Natural killer cell treated with Interleukin-12 subunit alpha and Interleukin-12 subunit beta and Interleukin-15 and Interleukin-18, amount 100 ng/mL, for 72 hours (primary cell): ENCODE measurements around the gene CELA2A. TPM values are rescaled to one million over a fixed set of nuclear protein-coding genes. Genes with fewer than 3 reads are reported as not detected.
"Not testable (repeated sequence)": the region's sequence is repeated elsewhere in the genome, so short reads cannot be mapped to it uniquely, and the experiment has no call there.

Experiments used
- ATAC-seq, 2 donors: fragments of 150-1000 bp; cut with Tn5 transposase in 1 of 2; sonication (Bioruptor Pico), chemical (Tn5 transposase) in 1 of 2; 2 replicates each; pipeline ENCODE4 v1.10.0; 2021
- DNase-seq: peaks from one replicate; pipeline ENCODE4 v3.0.0; 2022; ENCODE audit warnings: low spot score
- H3K27ac Mint-ChIP-seq, 2 donors: 1 replicate in 1 of 2; 2 replicates in 1 of 2; pipeline ENCODE4 v1.8.0; 2022; ENCODE audit warnings: mixed read lengths in 2 of 2, mild to moderate bottlenecking in 1 of 2, moderate library complexity in 1 of 2
- H3K27me3 Mint-ChIP-seq, 2 donors: 1 replicate in 1 of 2; 2 replicates in 1 of 2; pipeline ENCODE4 v1.8.0; 2022; ENCODE audit warnings: mixed read lengths in 2 of 2
- H3K36me3 Mint-ChIP-seq: one replicate; pipeline ENCODE4 v1.8.0; 2022; ENCODE audit warnings: mixed read lengths
- H3K4me1 Mint-ChIP-seq, 2 donors: 1 replicate in 1 of 2; 2 replicates in 1 of 2; pipeline ENCODE4 v1.8.0; 2022; ENCODE audit warnings: low read depth in 2 of 2, mixed read lengths in 2 of 2, mild to moderate bottlenecking in 1 of 2
- H3K4me3 Mint-ChIP-seq: one replicate; pipeline ENCODE4 v1.8.0; 2022; ENCODE audit warnings: mixed read lengths
- H3K9me3 Mint-ChIP-seq: 2 replicates; pipeline ENCODE4 v1.8.0; 2022; ENCODE audit warnings: mixed read lengths
- total RNA-seq, 2 donors: library from RNA; stranded (reverse); gene quantifications; one replicate each; pipeline ENCODE4 v1.2.3, GENCODE V29; 2022

Gene CELA2A
- total RNA-seq, 2 donors from 2014 or later: not detected

- not testable (repeated sequence) for H3K36me3 Mint-ChIP-seq, H3K9me3 Mint-ChIP-seq, DNase-seq, H3K4me3 Mint-ChIP-seq, H3K4me1 Mint-ChIP-seq, H3K27ac Mint-ChIP-seq, H3K27me3 Mint-ChIP-seq
- peak in 1 of 2 donors; percentile 67 for ATAC-seq
These were observed 34.5 kb downstream of the CELA2A start for GRCh38 chr1:15491010-15491409.

- Mint-ChIP-seq H3K27me3 (no peaks in the 10 kb centered on the region), H3K36me3 (no peaks in the 10 kb centered on the region), H3K4me3 (no peak overlapping the region), H3K27ac (no peak overlapping the region), H3K9me3 (no peaks in the 10 kb centered on the region), H3K4me1 (no peaks in the 10 kb centered on the region)
- ATAC-seq (no peak), DNase-seq (no peak)
These were observed 36.1 kb downstream of the CELA2A start for GRCh38 chr1:15492596-15492995.

DNA sequence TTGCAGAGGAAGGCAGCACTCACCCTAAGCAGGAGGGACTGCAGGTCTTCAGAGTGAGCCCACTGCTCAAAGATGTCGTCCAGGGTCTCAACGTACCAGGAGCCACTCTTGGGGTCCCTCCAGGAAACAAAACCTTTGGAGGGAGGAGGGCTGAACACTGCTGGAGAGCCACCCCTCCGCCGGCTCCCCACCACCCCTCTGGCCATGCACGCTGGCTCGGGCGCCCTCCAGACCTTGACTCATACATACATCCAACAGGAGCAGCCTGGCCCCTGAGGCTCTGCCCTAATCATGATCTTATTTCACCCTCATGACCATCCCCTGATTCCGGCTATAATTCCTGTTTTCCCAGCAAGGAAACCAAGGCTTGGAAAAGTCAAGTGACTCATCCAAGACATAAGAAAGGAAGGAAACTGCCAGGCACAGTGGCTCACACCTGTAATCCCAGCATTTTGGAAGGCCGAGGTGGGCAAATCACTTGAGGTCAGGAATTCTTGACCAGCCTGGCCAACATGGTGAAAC lies 37.4 kb downstream of the CELA2A start:
- Mint-ChIP-seq H3K4me1 (no peaks in the 10 kb centered on the region), H3K27ac (no peak overlapping the region), H3K4me3 (no peak overlapping the region), H3K36me3 (no peaks in the 10 kb centered on the region), H3K9me3 (no peaks in the 10 kb centered on the region), H3K27me3 (no peaks in the 10 kb centered on the region)
- ATAC-seq (no peak), DNase-seq (no peak)

DNA sequence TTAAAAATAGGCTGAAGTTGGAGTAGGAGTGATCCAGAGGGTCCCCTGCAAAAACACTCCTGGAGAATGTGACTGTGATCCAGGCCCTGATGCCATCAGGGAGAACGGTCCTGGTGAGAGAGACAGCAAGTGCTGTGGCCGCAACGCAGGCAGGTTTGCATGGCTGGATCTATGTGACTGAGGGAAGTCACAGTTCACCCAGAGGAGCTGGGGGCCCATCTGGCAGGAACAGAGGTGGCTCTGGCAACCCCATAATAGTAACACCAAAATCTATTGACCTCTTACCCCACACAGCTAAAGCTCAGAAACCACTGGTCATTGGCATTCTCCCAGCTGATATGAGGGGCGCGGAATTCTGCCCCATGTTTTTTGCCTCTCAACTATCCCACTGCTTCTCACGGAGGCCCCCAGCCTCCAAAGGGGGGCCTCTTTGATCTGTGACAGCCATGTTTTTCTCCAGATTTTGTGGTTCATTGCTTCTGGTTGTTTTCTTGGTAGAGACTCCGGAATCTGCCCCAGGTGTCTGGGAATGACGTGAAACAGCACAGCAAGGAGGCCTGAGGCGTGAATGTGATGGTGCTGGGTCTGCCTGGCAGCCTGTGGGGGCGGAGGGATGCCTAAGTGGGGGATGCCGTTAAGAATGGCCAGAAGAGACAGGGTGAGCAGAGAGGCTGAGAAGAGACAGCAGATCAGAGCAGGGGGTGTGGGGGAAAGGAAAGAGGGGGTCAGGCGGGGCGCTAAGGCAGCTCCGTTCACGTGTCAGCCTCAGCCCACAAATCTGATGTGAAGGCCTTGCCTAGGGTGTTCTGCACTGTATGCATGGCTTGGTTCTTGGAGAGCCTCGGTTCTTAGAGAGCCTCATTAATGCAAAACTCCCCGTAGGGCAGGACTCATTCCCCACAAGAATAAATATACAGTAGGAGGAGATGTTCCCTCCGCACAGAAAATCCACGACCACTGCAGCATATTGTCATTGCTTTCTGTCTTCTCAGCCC lies 43.9 kb downstream of the CELA2A start:
- H3K27ac Mint-ChIP-seq: no peak overlapping the region
- no peaks in the 10 kb centered on the region for H3K9me3 Mint-ChIP-seq
- no peaks in the 10 kb centered on the region for H3K27me3 Mint-ChIP-seq
- ATAC-seq: no peak
- no peak for DNase-seq
- no peak overlapping the region for H3K4me3 Mint-ChIP-seq
- no peaks in the 10 kb centered on the region for H3K36me3 Mint-ChIP-seq
- H3K4me1 Mint-ChIP-seq: no peaks in the 10 kb centered on the region

DNA sequence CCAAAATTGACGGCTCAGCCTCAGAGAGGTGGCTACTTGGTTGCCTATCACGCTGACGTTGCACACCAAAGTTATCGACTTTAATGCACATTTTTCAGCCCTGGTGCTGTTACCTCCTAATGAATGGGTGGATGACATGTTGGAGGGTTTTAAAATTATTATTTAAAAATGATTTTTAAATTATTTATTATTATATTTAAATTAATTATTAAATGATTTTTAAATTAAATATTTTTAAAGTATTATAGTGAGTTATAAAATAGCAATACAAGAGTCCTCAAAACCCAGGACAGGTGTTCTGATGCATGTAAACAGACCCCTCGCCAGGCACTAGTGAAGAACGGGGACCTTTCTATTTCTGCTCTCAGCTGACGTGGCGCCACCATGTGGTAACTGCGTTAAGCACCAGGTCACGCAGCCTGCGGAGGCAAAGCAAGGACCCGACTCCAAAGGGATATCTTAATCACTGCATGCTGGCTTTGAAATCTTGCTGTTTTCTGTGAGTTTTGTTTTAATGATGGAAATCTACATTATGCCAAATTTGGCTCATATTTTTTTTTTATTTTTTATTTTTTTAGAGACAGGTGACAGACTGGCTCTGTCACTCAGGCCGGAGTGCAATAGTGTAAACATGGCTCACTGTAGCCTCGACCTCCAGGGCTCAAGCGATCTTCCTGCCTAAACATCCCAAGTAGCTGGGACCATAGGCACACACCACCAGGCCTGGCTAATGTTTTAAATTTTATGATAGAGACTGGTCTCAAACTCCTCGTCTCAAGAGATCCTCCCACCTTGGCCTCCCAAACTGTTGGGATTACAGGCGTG lies 44.9 kb downstream of the CELA2A start:
- Mint-ChIP-seq H3K9me3 (no peaks in the 10 kb centered on the region), H3K27ac (no peak overlapping the region), H3K4me3 (no peak overlapping the region), H3K27me3 (no peaks in the 10 kb centered on the region), H3K36me3 (no peaks in the 10 kb centered on the region), H3K4me1 (no peaks in the 10 kb centered on the region)
- peak; percentile 58 to 59 for ATAC-seq
- DNase-seq: no peak

DNA sequence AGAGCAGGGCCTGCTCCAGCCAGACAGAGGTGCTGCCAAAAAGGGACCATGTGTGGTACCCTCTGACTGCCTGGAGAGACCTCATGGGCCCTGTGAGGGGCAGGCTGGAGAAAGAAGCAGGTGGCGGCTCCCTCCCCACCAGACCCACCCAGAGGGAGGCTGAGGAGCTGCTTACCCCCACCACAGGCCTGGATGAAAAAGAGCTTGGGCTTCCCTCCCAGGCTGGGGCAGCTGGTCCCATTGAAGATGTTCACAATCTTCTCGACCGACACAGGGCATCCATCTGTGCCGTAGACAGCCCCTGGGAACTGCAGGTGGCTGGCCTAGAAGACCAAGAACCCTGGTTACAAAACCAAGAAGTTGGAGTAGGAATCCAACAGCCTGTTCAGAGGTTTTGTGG lies 47.9 kb downstream of the CELA2A start:
- no peaks in the 10 kb centered on the region for H3K36me3 Mint-ChIP-seq
- H3K27me3 Mint-ChIP-seq: no peaks in the 10 kb centered on the region
- H3K4me1 Mint-ChIP-seq: no peaks in the 10 kb centered on the region
- no peak for DNase-seq
- no peak overlapping the region for H3K4me3 Mint-ChIP-seq
- no peak overlapping the region for H3K27ac Mint-ChIP-seq
- H3K9me3 Mint-ChIP-seq: no peaks in the 10 kb centered on the region
- no peak for ATAC-seq

DNA sequence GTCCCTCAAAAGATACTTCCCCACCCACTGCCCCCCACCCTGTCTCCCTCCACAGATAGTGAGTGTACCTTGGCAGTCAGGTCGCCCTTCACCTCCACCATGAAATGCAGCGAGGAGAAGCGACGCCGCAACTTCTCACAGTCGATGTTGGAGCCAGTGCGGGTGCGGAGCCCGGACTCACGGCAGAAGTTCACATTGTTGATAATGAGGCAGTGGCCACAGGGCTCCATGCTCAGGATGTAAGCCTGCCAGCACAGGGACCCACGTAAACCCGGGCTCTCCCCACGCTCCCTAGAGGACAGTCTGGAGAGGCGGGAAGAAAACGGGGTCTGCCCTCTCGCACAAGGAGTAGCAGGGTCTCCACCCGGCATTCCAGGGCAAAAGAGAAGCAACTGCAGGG lies 50.3 kb downstream of the CELA2A start:
- H3K27me3 Mint-ChIP-seq: no peaks in the 10 kb centered on the region
- ATAC-seq: no peak

DNA sequence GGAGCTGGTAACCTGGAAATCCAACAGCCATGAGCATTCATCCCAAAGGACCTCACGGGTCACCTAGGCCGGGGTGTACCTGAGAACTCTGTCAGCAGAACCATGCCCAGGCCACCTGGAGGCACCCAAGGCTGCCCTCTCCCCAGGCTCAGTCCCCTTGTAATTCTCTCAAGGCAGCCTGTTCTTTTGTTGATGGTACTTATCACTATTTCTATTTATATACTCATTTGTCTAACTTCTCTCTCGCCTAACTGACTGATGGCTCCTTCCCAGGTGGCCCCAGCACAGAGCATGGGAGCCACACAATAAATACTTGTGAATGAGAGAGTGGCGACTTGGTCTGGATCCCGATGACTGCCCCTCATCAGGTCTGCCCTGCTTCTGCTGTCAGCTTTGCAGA lies 50.7 kb downstream of the CELA2A start:
- ATAC-seq (no peak), DNase-seq (no peak)
- H3K27me3 Mint-ChIP-seq: no peaks in the 10 kb centered on the region
- no peak overlapping the region for H3K4me3 Mint-ChIP-seq
- no peaks in the 10 kb centered on the region for H3K9me3 Mint-ChIP-seq
- H3K27ac Mint-ChIP-seq: no peak overlapping the region
- H3K4me1 Mint-ChIP-seq: no peaks in the 10 kb centered on the region
- H3K36me3 Mint-ChIP-seq: no peaks in the 10 kb centered on the region

More for the DNA sequence above, 50.3 kb downstream of the CELA2A start:
- H3K27ac Mint-ChIP-seq: no peak overlapping the region
- no peak for DNase-seq
- no peaks in the 10 kb centered on the region for H3K9me3 Mint-ChIP-seq
- H3K36me3 Mint-ChIP-seq: no peaks in the 10 kb centered on the region
- H3K4me3 Mint-ChIP-seq: no peak overlapping the region
- H3K4me1 Mint-ChIP-seq: no peaks in the 10 kb centered on the region

DNA sequence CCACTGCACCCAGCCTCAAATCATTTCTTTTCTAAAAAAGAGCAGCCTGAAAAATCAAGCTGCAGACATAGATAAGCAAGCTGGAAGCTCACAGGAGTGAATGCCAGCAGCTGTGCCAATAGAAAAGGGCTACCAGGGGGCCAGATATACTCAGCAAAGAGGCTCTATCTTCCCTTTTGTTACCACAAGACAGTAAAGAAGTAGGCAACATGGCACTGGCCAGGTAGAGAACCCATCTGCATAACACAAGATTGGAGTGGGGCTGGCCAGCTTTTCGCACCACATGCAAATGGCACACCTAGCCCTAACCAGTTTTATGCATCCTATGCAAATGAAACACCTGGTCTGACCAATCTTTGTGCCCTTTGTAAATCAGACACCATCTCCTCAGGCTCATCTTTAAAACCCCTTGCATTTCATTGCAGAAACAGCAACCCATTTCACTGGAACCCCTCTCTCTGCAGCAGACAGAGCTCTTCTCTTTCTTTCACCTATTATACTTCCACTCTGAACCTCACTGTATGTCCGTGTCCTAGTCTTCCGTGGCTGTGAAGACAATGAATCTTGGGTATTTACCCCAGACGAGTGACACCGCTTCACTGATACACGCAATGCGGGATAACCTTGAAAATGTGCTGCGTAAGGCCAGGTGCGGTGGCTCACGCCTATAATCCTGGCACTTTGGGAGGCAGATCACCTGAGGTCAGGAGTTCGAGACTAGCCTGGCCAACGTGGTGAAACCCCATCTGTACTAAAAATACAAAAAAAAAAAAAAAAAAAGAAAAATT lies 52.4 kb downstream of the CELA2A start:
- Mint-ChIP-seq H3K9me3 (no peaks in the 10 kb centered on the region), H3K4me1 (peaks cover under 1 to 2% of the 10 kb centered on the region in 2 donors), H3K36me3 (no peaks in the 10 kb centered on the region), H3K27me3 (no peaks in the 10 kb centered on the region), H3K4me3 (no peak overlapping the region), H3K27ac (no peak overlapping the region)
- DNase-seq (no peak), ATAC-seq (no peak)

DNA sequence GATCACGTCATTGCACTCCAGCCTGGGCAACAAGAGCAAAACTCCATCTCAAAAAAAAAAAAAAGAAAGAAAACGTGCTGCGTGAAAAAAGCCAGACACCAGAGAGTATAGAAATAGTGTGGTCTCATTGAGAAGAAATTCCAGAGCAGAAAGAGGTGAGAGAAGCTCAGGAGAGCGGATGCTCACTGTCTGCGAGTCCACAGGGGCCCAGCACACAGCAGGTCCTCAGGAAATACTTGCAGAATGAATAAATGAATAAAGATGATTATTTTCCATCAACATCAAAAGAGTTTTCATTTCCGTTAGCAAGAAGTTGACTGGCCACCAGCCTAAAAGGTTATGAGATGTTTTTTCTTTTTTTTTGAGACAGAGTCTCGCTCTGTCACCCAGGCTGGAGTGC lies 53.1 kb downstream of the CELA2A start:
- ATAC-seq (no peak), DNase-seq (no peak)
- Mint-ChIP-seq H3K27me3 (no peaks in the 10 kb centered on the region), H3K36me3 (no peaks in the 10 kb centered on the region), H3K27ac (no peak overlapping the region), H3K4me3 (no peak overlapping the region), H3K9me3 (no peaks in the 10 kb centered on the region), H3K4me1 (peaks cover 6 to 7% of the 10 kb centered on the region in 2 donors)

- peaks cover 12 to 15% of the 10 kb centered on the region in 2 donors for H3K4me1 Mint-ChIP-seq
- no peak for DNase-seq
- no peak overlapping the region for H3K27ac Mint-ChIP-seq
These were observed 54.3 kb downstream of the CELA2A start for GRCh38 chr1:15510611-15511405.

GRCh38 chr1:15513192-15513591 lies 56.7 kb downstream of the CELA2A start:
- ATAC-seq: no peak
- DNase-seq: no peak
- Mint-ChIP-seq H3K4me1 (peaks cover 15 to 16% of the 10 kb centered on the region in 2 donors), H3K4me3 (no peak overlapping the region), H3K36me3 (peaks cover 12% of the 10 kb centered on the region), H3K27me3 (no peaks in the 10 kb centered on the region), H3K27ac (no peak overlapping the region), H3K9me3 (no peaks in the 10 kb centered on the region)

More at GRCh38 chr1:15510611-15511405, 54.3 kb downstream of the CELA2A start:
- ATAC-seq: peak in 1 of 2 donors; percentile 13
- Mint-ChIP-seq H3K9me3 (no peaks in the 10 kb centered on the region), H3K36me3 (no peaks in the 10 kb centered on the region), H3K27me3 (no peaks in the 10 kb centered on the region), H3K4me3 (no peak overlapping the region)
